Myocyte (in vitro differentiated cells): ENCODE data around the gene ZNF653. TPM values are rescaled to one million over a fixed set of nuclear protein-coding genes. Genes with fewer than 3 reads are reported as not detected.
"Not testable (repeated sequence)": the region's sequence is repeated elsewhere in the genome, so short reads cannot be mapped to it uniquely, and the experiment has no call there.

Source experiments
- DNase-seq: peaks from one replicate; pipeline ENCODE4 v3.0.0-alpha.2; 2012; ENCODE audit warnings: low read depth
- total RNA-seq: library from RNA; depleted of rRNA; stranded (reverse); fragments of >200 nt; gene quantifications from 2 replicates; pipeline ENCODE4 v1.2.3, GENCODE V29; 2014

The ZNF653 gene
- total RNA-seq, 1 donor from 2014 or later: 5.9 TPM

DNA sequence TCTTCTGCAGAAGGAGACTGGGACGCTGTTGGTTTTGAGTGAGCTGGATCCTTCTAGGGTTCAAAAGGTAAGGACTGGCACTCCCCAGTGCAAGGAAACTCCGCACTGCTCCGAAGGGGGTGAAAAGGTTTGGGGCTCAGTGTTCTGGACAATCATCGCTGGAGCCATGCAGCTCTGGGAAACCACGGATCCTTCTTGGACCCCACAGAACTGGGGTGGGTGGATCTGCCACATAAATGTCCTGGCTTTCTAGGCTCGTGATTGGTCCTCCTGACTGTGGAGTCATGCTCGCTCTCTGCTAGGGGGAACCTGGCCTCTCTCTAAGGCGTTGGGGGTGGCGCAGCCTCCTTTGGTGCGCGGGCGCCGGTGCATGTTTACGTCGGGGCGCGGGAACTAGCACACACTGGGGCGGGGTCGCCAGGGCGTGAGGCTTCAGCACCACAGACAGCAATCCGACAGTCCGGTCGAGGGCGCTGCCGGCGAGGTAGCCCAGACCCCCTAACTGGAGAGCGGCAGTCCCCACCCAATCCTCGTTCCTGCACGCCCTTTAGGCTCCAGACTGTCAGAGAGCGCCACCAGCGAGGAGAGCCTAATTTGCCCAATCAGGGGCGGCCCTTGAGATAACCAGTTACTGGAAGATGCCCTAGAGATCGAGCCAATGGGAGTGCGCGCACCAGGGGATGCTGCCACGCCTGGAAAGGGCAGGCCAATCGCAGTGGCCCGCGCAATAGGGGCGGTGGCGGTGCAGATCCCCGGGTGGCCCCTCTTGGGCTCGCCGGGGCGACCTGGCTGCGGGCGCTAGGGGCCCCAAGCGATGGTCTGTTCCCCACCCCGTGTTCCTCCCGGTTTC lies 23.9 kb downstream of the ZNF653 start:
- DNase-seq: peak; percentile 70

DNA sequence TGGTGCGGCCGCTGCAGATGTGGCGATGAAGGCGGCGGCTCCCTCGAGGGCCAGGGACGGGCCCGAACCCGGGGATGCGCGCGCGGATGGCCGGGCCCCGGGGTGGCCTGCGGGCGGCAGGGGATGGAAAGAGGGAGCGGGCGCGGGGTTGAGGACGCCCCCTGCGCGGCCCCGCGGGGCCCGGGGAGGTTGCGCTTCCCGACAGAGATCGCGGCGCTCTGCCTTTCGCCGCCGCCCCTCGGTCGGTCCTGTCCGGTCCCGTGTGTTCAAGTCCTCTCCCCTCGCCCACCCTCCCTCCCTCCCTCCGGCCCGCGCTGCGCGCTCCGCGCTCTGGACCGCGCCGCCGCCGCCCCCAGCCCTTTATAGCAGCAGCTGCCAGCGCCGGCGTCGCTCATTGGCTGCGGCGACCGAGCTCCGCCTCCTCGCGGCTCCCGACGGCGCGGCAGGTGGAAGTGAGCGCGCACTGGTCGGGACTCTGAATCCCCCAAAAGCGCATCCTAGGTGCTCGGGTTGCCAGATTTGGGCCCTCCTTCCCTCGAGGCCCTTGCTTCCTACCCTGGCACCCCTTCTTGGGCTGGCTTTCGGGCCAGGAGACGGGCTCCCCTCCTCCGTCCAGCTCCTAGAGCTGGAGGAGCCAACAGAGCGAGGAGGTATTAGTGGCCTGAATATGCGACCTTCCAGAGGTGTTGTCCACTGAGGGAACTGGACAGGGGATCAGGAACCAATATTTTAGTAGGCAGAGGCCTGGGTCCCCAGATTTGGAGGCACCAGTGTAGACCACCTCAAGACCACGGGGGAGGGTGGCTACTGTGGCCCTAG lies 24.7 kb downstream of the ZNF653 start, which contains the start of gene ELAVL3:
Gene ELAVL3, minus strand, starts transcription at position 332 of the 819 bp plus-strand sequence. CDS start 438 bp downstream, outside the sequence.
- no peak for DNase-seq

DNA sequence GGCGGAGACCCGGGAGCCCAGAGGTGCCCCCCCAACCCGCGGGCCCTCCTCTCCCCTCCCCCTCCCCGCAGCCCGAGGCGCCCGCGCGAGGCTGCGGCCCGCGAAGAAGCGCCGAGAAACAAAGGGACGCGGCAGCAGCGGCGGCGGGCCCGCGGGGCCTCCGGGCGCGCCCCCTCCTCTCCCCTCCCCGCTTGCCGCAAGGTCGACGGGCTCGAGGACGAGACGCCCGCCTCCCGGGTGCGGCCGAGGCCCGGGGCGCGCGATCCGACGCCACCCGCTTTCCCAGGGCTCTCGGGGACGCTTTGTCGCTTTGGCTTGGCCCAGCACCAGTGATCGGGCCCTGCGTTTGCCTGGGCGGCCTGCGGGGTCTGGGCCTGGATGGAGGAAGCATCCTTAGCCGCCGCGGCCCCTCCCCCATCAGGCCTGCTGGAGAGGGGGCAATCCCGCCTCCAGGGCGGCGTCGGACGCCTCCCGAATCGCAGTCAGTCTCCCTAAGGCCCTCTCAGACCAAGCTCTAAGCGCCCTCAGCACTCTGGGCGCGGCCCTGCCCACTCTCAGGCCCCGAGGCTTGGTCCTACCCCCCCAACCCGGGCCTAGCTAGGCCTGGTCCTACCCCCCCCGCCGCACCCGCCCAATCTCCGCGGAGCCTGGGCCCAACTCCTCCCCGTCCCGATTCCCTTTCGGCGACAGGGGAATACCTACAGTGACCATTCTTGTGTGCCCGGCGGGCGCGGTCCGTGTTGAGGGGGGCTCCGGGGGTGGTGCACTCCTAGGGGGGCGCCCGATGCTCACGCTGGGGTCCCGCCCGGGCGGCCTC lies 25.5 kb downstream of the ZNF653 start:
- no peak for DNase-seq

DNA sequence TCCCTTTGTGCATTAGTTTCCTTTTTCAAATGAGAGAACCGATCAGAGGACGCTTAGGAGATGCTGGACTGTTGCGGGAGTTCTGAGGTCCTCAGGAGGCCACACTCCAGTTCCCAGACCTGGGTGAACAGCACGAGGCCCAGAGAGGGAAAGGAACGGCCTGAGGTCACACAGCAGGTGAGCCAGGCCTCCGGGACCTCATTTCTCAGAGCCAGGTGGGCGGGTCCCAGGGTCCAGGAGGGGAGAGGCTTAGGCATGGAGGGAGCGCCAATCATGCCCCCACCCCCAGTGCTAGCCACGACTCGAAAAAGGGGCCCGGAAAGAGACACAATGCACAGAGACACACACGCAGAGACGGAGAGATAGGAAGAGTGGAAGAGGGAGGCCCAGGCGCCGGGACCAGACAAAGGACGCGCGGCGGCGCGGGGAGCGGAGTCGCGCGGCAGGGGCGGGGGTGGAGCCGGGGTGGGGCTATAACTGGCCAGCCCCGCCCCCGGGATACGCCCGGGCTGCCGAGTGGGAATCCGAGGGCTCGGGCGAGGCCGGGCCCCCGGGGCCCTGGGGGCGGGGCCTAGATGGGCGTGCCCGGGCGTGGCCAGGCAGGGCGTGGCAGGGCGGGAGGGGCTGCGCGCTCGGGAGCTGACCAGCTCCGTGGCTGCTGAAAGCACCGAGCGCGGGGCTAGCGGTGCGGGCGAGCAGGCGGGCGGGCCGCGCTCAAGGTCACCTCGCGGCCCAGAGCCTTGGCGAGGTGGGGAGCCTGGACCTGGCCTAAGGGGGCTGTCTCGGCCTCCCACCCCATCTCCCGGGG lies 26.3 kb downstream of the ZNF653 start:
- DNase-seq: no peak

DNA sequence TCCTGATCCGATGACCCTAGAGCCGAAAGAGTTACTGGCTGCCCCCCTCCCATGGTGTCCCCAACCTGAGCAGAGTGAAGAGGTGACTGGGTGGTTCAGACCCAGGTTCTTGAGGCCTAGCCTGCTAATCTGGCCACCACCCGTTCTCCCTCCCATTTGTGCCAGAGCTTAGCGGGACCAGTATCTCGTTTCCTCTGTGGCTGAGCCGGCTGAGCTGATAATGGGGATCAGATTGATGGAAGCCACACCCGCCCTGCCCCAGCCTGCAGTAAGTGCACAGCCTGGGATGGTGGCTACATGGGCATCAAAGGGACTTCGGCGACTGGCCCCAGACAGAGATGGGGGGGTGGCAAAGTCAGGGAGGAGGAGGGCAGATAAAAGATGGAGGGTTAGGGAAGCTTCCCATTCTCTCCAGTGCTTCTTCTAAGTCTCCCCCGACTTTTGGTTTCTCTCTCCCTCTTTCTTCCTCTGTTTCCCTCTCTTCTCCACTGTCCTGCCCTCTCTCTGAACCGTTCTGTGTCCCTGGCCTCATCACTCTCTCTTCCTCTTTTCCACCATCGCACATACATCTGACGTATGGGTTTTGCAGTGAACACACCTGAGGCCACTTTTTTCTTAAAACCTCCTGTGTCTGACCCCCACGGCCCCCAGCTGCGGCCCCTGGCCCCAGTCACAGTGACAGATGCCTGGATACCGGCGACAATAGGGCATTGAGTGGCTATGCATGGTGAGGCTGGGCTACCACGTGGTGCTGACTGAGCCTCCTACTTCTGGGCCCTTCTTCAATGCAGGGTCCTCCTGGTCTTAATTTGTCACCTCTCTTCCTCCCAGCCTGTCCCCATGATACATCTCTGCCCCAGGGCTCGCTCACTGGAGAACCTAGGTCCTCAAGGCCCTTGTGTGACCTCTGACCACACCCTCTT lies 27.2 kb downstream of the ZNF653 start:
- DNase-seq: no peak

DNA sequence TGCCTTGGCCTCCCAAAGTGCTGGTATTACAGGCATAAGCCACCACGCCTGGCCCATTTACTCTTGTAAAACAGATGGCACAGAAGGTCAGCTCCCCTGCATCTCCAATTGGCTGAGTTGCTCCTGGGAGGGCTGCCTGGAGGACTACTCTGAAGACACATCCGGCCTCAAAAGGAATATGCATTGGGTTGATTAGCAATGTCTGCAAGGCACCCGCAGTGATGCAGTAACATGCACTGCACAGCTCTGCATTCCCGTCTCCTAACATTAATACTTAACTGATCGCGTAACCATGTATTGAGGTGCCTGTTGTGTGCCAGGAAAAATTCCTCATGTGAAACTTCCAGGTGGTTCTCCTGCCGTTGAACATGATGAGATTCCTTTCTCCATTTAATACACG lies 29.8 kb downstream of the ZNF653 start:
- DNase-seq: no peak

DNA sequence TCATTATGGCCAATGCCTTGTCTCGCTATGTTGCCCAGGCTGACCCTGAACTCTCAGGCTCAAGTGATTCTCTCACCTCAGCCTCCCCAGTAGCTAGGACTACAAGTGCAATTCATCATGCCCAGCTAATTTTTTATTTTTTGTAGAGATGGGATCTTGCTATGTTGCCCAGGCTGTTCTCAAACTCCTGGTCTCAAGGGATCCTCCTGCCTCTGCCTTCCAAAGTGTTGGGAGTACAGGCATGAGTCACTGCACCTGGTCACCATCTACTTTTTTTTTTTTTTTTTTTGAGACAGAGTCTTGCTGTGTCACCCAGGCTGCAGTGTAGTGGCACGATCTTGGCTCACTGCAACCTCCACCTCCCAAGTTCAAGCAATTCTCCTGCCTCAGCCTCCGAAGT lies 30.3 kb downstream of the ZNF653 start:
- not testable (repeated sequence) for DNase-seq

DNA sequence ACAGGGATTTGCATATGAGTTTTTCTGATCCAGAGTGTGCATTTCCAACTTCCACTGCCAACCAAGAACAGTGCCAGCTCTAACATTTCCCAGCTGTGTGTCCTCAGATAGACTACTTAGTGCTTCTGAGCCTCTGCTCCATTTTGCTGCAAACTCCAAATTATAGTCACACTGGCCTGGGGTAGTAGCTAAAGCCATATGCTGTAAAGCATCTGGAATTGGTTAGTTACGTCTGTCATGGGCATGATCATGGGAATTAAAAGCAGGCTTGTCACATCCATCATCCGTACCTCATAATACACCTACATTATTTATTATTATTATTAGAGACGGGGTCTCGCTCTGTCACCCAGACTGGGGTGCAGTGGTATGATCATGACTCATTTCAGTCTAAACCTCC lies 31.9 kb downstream of the ZNF653 start:
- DNase-seq: no peak

DNA sequence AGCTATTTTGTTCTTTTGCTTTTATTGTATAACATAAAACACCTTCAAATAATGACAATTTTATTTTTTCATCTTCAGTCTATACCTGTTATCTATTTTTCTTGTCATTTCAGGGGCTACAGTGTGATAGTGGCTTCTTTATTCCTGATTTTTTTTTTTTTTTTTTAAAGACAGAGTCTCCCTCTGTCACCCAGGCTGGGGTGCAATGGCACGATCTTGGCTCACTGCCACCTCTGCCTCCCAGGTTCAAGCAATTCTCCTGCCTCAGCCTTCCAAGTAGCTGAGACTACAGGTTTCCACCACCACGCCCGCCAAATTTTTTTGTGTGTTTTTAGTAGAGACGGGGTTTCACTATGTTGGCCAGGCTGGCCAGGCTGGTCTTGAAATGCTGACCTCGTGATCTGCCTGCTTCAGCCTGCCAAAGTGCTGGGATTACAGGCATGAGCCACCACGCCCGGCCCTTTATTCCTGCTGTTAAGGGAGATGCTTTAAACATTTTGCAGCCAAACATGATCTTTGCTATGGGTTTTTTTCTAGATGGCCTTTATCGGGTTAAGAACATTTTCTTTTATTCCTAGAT lies 37.3 kb downstream of the ZNF653 start:
- DNase-seq: not testable (repeated sequence)

DNA sequence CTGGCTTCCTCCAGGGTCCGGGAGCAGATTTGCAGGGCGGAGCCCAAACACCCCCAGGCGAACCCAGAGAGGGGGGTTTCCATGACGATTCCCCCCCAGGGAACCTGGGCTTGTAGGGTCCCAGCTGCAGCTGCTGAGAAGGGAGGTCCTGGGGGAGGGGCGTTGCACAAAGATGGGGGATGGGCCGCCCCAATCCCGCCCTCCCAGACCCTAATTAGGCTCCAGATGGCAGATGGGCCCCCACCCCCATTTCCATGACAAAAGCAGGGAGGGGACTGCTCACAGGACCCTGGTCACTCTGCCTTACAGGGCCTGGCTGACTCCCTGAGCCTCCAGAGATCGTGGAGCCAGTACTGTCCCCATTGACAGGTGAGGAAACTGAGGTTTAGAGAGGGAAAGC lies 40.0 kb downstream of the ZNF653 start:
- no peak for DNase-seq

DNA sequence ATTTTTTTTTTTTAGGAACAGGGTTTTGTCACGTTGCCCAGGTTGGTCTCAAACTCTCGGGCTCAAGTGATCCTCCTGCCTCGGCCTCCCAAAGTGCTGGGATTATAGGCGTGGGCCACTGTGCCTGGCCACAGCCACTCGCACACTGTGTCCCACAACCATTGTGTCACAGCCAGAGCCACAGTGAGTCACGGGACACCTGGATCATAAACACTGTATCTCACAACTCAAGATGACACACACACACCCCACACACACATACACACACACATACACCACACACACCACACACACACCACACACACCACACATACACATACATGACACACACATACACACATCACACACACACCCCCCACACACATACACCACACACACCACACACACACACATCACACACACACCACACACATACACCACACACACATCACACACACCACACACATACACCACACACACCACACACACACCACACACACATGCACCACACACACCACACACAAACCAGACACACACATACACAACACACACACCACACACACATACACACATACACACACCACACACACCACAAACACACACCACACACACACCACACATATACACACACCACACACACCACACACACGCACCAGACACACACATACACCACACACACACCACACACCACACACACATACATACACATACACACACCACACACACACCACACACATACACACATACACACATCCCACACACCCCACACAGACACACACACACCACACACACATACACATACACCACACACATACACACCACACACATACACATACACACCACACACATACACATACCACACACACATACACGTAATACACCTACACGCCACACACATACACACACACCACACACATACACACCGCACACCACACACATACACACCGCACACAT lies 41.0 kb downstream of the ZNF653 start:
- DNase-seq: no peak

DNA sequence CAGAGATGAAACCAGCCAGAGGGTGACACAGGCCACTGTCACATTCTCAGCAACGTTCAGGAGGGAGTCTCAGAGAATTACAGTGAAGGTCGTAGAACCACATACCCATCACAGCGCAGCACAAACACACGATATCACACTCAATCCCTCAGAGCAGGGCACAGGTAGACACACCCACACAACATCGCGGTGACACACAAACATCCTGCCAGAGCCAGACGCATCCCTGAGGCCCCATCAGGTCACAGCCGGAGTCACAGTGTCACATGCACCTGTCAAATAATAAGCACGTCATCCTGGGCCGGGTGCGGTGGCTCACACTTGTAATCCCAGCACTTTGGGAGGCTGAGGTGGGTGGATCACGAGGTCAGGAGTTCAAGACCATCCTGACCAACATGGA lies 42.2 kb downstream of the ZNF653 start:
- DNase-seq: no peak

DNA sequence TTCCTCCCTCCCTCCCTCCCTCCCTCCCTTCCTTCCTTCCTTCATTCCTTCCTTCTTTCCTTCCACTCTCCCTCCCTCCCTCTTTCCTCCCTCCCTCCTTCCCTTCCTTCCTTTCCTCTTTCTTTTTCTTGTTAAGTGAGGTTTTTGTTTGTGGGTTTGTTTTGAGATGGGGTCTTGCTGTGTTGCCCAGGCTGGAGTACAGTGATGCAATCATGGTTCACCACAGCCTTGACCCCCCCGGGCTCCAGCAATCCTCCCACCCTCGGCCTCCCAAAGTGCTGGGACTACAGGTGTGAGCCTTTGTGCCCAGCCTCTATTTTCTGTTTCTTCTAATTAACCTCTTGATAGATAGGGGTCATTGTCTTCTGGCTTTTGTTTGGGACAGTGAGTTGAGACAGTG lies 44.2 kb downstream of the ZNF653 start:
- no peak for DNase-seq

DNA sequence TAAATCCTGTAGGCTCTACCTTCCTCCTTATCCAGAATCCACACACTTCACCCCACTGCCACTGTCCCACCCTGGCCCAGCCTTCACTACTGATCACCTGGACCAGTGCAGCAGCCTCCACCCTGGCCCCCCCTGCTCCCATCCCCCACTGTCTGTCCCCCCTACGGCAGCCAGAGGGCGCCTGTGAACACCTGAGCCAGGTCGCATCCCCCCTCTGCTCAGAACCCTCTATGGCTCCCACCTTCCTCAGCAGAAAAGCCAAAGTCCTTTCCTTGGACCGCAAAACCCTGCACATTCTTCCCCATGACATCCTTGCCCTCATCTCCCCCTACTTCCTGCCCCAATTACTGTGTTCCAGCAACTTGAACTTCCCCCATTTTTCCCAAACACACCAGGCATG lies 45.4 kb downstream of the ZNF653 start:
- no peak for DNase-seq

DNA sequence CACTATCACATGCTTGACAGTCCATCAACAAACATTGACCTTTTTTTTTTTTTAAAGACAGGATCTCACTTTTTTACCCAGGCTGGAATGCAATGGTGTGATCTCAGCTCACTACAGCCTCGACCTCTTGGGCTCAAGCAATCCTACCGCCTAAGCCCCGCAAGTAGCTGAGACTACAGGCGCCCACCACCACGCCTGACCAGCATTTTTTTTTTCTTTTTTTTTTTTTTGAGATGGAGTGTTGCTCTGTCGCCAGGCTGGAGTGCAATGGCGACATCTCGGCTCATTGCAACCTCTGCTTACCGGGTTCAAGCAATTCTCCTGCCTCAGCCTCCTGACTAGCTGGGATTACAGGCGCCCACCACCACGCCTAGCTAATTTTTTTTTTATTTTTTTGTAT lies 46.7 kb downstream of the ZNF653 start:
- DNase-seq: not testable (repeated sequence)

DNA sequence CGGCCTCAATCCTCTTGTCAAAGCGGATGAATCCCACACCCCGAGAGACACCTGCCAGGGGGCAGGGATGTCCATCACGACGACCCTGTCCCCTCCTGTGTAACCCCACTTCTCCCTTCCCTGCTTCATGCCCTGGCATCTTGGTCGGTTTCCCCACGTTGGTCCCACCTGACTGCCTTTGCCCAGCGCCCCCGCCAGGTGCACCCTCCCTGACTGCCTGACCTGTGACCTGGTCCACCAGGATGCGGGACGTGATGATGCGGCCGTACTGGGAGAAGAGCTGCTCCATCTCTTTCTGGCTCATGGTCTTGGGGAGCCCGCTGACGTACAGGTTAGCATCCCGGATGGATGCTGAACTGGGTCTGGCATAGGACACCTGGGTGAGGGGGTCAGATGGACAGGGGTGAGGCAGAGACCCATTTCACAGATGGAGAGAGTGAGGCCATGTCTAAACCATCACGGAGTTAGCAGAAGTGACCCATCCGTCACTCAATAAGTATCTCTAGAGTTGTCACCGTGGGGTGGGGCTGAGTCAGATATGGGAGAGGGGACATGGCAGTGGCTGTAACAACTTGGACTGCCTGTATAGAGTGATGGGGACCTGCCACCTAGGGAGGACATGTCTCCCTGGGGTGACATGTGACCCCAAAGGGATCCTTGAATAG lies 47.3 kb downstream of the ZNF653 start:
- no peak for DNase-seq

DNA sequence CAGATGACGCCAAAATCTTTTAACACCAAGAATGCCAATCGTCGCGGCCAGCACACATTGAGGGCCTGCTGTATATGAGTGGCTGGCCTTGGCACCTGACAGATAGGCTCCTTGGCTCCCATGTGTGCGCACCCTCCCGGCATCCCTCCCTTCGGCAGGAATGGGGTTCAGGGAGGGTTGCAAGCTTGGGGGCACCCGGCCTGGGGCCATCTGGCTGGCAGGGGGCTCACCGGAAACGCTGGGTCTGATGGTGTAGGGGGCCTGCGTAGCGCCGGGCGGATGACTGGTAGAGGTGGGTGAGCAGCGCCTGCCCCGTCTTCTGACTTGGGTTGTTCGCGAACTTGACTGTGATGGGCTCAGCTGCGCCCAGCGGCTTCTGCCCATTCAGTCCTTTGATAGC lies 47.8 kb downstream of the ZNF653 start:
- DNase-seq: no peak
